ENCODE measurements around the gene PEX14.

GRCh38 chr1:10643607-10644306 is 169.0 kb downstream of the PEX14 start:
- TF ChIP-seq CTCF (IDR thresholded peaks at IDR 0.05; ENCODE audit: insufficient read depth, low read length, poor library complexity, severe bottlenecking) (no peak), EZH2phosphoT487 (conservative IDR thresholded peaks at IDR 0.05; ENCODE audit: low read length) (no peak)
